ENCODE results near the gene GRIPAP1.

Gene GRIPAP1

DNA sequence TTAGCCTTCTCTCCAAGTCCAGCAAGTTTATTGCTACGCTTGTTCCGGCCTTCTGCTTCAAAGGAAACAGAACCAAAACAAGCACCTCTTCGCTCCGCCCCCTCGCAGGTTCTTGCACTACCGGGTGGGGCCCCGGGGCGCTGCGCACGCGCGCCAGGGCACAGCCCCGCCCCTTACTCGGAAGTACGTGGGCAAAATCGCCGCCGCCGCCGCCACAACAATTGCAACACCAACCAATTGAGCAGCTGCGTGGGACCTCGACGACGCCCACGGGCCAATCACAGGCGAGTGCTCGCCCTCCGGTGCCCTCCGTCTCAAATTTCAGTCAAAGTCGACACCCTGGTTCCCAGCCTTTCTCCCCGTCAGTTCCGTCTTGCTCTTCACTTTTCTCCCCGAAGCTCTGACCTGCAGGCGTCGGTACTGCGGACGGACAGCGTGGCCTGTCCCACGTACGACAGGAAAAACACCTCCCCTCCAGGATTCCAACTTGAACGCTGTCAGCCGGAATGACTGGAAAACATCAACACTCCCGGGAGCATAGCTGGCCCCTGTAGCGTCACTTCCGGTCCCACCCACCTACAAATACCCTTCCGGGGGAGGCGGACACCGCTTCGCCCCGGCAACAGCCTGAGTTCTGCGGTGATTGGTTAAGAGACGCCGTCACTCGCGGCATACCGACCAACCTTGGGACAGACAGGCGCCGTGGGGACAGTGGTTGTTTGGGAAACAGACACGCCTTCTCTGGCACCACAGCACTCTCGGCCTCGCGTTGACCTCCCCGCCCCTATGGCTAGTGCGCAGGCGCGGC is 44.0 kb downstream of the GRIPAP1 start:
- Mint-ChIP-seq H3K36me3 (peaks cover 11% of the 10 kb centered on the region), H3K9me3 (no peaks in the 10 kb centered on the region), H3K4me1 (peaks cover 54% of the 10 kb centered on the region), H3K27ac (peak overlapping the region; percentile 95), H3K4me3 (peak overlapping the region; percentile 99), H3K27me3 (no peaks in the 10 kb centered on the region)
- ATAC-seq = peak; percentile 95

DNA sequence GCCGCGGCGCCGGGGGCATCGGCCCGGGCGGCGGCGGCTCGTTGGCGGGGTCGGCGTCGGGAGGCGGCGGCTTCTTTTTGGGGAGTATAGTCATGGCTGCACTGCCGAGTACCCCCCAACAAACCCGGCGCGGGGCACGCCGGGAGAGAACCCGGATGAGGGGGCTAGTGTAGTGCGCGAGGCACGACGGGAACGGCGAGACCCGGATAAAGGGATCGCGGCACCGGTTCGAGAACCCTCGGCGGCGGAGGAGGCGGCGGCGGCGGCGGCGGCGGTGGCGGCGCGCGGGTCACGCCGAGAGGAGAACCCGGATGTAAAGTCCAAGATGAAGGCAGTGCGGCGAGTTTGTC is 44.6 kb downstream of the GRIPAP1 start, which contains the start of gene OTUD5:
TSS of gene OTUD5 (minus strand) at position 131 of the 350 bp plus-strand sequence. CDS start at position 94, 37 bp downstream.
- H3K9me3 Mint-ChIP-seq = no peaks in the 10 kb centered on the region
- peaks cover 58% of the 10 kb centered on the region for H3K4me1 Mint-ChIP-seq

DNA sequence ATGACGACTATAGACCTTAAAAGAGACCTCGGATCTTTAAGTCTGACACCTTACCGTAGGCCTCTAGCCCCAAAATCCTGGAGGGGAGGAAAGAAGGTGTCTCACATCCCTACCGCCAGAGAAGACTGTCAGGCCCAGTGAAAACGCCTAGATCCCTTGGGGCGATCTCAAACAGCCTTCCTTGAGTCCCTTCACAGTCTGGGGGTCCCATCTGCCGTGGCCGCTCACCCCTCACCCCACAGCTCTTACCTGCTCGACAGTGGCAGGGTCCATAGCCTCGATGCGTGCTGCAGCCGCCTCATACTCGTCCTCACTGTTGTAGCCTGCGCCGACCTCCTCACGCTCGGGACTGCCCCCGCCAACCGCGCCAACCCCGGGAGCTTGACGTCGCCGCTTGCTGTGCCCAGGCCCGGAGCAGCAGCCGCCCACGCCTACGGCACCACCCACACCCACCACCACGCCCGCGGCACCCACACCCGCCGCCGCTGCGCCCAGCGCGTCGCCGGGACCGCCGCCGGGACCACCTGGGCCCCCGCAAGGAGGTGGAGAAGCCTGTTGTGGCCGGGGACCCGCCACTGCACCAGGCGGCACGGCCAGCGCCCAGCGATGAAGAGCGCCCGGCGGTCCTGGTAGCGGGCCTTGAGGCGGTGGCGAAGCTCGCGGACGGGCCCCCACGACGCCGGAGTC is 45.2 kb downstream of the GRIPAP1 start:
- H3K27ac Mint-ChIP-seq = peak overlapping the region; percentile 95
- H3K4me3 Mint-ChIP-seq = peak overlapping the region; percentile 78
- no peaks in the 10 kb centered on the region for H3K27me3 Mint-ChIP-seq
- peaks cover 11% of the 10 kb centered on the region for H3K36me3 Mint-ChIP-seq
- H3K4me1 Mint-ChIP-seq = peaks cover 59% of the 10 kb centered on the region
- H3K9me3 Mint-ChIP-seq = no peaks in the 10 kb centered on the region
- no peak for ATAC-seq

More for the DNA sequence above, 44.6 kb downstream of the GRIPAP1 start, which contains the start of gene OTUD5:
- no peaks in the 10 kb centered on the region for H3K27me3 Mint-ChIP-seq
- H3K27ac Mint-ChIP-seq = peak within 1 kb of the TSS; percentile 95
- ATAC-seq = peak; percentile 75
- H3K36me3 Mint-ChIP-seq = peaks cover 11% of the 10 kb centered on the region
- peak within 1 kb of the TSS; percentile 99 for H3K4me3 Mint-ChIP-seq

DNA sequence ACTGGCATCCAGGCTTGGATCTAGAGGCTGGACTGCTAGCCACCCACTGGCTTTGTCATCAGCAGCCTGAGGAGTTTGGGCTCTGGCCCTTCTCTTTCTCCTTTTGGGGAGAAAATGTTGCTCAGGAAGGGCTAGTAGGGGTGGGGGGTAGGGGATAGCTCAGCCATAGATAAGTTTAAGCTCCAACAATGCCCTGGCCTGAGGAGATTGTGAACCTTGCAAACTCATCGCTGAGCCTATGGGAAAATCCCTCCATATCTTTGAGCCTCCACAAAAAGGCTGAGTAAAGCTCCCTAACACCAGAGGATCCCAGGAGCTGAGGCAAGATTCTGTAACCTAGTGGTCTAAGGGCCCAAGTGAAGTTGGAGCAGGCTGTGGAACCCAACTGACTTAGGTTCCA is 53.5 kb downstream of the GRIPAP1 start:
- ATAC-seq = no peak
- Mint-ChIP-seq H3K36me3 (peaks cover 2% of the 10 kb centered on the region), H3K4me3 (no peak overlapping the region), H3K27me3 (no peaks in the 10 kb centered on the region), H3K27ac (peak overlapping the region; percentile 46), H3K4me1 (peaks cover 42% of the 10 kb centered on the region), H3K9me3 (no peaks in the 10 kb centered on the region)

DNA sequence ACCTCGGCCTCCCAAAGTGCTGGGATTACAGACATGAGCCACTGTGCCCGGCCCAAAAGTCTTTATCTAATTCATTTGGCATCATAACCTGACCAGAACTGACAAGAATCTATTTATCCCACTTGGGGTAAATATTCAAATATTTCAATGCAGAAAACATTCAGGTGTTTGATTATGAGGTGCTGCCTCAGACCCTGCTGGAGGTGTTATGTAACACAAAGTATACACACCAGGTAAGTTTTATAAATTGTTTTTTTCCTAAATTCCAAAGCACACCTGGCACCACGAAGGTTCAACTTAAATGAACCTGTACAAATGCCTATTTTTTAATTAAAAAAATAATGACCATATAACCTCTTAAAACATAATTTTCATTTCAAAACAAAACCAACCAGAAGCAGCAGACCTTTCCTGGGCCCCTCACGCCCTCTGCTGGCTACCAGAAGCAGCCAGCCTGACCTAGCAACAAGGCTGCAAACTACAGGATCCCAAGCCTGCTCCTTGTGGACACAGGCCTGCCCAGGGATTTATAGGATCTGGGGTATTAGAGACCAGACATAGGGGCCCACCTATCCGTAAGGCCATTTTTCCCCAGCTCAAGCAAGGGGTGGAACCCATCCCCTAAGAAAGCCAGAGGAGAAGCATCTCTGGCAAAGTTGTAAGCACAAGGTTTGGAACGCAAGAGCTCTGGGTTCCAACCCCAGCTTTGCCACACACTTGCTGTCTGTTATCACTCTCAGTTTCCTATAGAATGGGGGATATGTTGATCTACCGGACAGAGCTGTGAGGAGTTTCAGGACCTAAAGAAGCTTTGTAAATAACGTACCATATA is 56.3 kb downstream of the GRIPAP1 start:
- H3K9me3 Mint-ChIP-seq = no peaks in the 10 kb centered on the region
- H3K4me3 Mint-ChIP-seq = no peak overlapping the region
- H3K27ac Mint-ChIP-seq = no peak overlapping the region
- peaks cover 20% of the 10 kb centered on the region for H3K36me3 Mint-ChIP-seq
- ATAC-seq = no peak
- peaks cover 49% of the 10 kb centered on the region for H3K4me1 Mint-ChIP-seq
- H3K27me3 Mint-ChIP-seq = no peaks in the 10 kb centered on the region

DNA sequence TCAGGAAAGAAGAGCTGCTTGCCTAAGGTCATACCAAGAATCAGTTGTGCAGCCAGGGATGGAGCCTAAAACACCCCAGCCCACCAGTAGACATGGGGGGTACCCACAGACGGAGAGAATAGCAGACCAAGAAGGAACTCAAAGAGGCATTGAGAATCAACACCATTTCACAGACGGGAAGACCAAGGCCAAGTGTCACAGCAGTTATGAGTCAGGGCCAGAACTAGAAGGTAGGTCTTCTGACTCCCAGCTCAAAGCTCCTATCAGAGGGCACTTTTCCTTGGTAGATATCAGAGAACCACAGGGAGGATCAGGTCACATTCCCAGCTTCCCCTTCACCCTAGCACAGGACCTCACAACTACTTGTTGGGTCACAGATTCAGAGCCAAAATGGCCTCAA is 59.2 kb downstream of the GRIPAP1 start:
- H3K9me3 Mint-ChIP-seq = no peaks in the 10 kb centered on the region
- H3K27ac Mint-ChIP-seq = peak overlapping the region; percentile 86
- H3K36me3 Mint-ChIP-seq = peaks cover 20% of the 10 kb centered on the region
- H3K4me3 Mint-ChIP-seq = no peak overlapping the region
- H3K4me1 Mint-ChIP-seq = peaks cover 77% of the 10 kb centered on the region
- no peak for ATAC-seq
- H3K27me3 Mint-ChIP-seq = no peaks in the 10 kb centered on the region

DNA sequence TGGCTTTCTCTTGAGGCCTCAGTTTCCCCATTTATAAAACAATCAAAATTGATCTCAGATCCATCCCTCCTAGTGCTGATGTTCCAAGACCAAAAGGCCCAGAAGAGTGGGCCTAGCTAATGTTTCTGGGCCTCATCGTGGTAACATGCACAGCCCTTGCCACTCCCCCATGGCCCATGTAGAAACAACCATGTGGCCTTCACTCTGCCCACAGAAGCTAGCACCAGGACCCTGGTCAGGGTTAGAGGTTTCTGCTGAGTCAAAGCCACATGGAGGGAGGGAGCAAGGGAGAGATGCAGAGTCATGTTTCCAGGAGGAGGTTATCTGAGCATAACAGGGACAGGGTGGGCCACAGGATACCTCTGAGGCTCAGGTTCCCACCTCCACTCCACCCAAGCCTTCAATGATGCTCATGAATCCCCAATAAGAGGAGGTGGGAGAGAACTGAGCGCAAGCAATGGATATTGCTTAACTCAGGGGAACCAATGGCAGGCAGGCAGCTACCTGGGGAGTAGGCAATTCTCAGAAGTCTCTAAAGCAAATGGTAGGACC is 61.6 kb downstream of the GRIPAP1 start:
- Mint-ChIP-seq H3K27ac (peak overlapping the region; percentile 91), H3K36me3 (peaks cover 20% of the 10 kb centered on the region), H3K4me1 (peaks cover 85% of the 10 kb centered on the region), H3K9me3 (no peaks in the 10 kb centered on the region), H3K27me3 (no peaks in the 10 kb centered on the region), H3K4me3 (no peak overlapping the region)
- ATAC-seq = no peak

DNA sequence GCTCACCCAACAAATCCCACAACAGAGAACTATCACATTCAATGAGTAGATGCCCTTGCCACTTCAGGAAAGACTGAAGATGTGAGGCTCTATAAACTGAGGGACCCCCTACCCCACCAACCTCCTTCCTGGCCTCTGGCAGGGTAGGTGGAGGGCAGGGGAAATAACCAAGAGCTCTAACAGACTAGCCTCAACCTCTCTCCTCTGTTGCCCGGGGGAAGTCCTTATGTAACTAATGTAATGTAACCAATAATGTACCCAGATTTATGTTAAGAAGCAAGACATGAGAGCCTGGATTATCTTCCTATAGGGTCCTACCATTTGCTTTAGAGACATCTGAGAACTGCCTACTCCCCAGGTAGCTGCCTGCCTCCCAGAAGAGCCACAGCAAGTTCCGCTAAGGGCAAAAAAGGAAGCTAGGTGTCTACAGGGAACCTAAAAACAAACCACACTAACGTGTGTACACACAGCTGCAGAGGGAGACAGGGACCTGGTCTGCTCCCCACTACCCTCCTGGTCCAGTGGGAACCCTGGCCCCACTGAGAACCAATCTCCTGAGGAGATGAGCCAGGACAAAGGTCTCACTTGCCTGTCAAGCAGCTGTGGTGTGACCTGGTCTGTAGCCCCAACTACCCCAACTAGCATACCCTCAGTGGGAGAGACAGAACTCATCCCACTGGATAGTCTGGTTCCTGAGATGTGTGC is 62.4 kb downstream of the GRIPAP1 start:
- Mint-ChIP-seq H3K27me3 (no peaks in the 10 kb centered on the region), H3K4me1 (peaks cover 92% of the 10 kb centered on the region), H3K9me3 (no peaks in the 10 kb centered on the region), H3K4me3 (peak overlapping the region; percentile 62), H3K36me3 (peaks cover 28% of the 10 kb centered on the region), H3K27ac (peak overlapping the region; percentile 91)
- ATAC-seq = peak; percentile 29

DNA sequence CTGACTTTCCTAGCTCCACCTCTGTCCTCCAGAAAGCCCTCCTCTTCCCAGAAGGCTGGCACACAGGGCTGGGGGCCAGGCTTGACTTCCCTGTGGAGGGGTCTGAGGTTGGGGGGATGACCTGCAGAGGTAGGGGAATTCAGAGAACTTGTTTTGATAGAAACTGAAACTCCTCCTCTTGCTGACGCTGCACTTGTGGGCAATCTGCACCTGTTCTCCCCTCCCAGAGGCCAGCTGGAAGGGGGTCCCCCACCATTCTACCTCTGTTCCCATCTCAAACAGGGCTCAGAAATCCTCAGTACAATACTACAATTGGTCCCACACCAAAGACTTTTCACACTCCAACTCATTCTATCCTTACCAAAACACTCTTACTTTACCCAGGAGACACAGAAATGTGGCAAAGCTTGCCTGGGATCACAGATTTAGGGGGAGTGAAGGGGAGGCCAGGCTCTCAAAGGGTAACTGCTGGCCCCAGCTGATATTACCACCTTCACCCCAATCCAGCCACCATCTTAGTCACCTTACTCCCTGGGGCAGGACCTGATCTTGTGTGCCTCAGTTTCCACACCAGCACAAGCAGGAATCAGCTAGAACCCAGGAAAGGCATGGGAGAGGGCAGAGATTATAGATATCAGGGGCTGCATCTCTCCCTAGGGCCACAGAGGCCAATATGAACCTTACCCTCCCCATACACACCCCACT is 63.2 kb downstream of the GRIPAP1 start:
- peaks cover 94% of the 10 kb centered on the region for H3K4me1 Mint-ChIP-seq
- peak overlapping the region; percentile 91 for H3K27ac Mint-ChIP-seq
- H3K36me3 Mint-ChIP-seq = peaks cover 36% of the 10 kb centered on the region
- no peaks in the 10 kb centered on the region for H3K27me3 Mint-ChIP-seq
- H3K4me3 Mint-ChIP-seq = peak overlapping the region; percentile 62
- peak; percentile 70 for ATAC-seq
- H3K9me3 Mint-ChIP-seq = no peaks in the 10 kb centered on the region

DNA sequence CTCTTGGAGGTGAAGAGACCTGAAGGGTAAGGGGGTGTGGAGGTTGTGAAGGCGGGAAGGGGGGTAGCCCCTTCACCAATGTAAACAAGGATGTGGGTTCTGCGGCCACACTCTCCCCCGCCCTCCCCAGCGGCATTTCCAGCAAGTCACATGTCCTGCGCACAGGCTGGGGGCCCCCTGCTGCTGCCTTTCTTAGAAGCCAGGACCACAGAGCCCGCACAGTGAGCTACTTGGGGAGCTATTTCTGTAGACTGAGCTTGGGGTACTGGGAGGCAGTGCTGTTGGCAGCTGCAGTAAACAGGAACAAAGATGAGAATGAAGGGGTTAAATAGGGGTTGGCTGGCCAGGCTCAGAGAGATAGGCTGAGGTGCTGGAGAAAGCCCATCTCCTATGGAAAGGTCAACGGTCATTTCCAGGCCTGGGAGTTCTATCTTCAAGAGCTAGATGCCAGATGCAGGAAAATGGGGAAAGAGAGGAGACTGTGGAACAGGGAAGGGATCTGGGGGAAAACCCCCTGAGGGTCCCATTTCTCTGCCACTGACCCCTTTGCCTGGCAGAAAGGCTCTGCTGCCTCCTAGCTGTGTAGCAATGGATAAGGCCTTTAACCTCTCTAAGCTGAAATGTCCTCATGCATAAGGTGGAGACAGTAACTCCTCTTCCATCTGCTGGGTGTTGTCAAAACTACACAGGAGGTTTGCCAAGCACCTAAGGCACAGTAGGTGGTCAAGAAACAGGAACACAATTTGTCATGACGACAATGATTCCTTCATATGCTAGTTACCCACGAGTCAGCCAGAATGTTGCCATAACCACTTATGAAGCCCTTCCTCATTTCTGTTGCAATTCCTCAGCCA is 64.8 kb downstream of the GRIPAP1 start:
- Mint-ChIP-seq H3K4me3 (peak overlapping the region; percentile 80), H3K27me3 (no peaks in the 10 kb centered on the region), H3K36me3 (peaks cover 34% of the 10 kb centered on the region), H3K9me3 (no peaks in the 10 kb centered on the region), H3K27ac (peak overlapping the region; percentile 91), H3K4me1 (peaks cover 88% of the 10 kb centered on the region)
- ATAC-seq = peak; percentile 88

DNA sequence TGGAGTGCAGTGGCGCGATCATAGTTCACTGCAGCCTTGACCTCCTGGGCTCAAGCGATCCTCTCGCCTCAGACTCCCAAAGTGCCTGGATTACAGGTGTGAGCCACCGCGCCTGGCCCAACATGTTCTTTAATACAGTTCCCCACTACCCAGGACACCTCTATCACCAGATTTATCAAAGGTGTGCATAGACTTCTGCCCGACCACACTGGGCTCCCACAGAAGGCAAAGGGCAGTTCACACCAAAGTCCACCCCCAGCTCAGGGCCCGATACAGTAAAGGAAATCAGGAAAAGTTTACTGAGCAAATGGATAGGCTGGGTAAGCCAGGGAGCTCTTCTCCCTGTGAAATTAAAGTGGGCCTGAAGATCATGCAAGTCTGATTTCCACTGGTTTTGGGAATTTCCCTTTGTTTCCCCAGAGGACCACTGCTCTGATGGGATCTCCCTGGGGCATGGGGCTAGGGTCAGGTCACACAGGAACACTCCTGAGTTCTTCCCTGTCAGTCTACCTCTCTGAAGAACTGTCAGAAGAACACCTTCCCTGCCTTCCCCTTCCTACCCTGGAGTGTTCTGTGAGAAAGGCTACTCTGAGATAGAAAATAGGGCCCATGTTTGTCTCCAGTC is 65.5 kb downstream of the GRIPAP1 start:
- Mint-ChIP-seq H3K27me3 (no peaks in the 10 kb centered on the region), H3K9me3 (no peaks in the 10 kb centered on the region), H3K4me1 (peaks cover 80% of the 10 kb centered on the region), H3K4me3 (peak overlapping the region; percentile 80), H3K27ac (peak overlapping the region; percentile 91), H3K36me3 (peaks cover 27% of the 10 kb centered on the region)
- ATAC-seq = peak; percentile 1

DNA sequence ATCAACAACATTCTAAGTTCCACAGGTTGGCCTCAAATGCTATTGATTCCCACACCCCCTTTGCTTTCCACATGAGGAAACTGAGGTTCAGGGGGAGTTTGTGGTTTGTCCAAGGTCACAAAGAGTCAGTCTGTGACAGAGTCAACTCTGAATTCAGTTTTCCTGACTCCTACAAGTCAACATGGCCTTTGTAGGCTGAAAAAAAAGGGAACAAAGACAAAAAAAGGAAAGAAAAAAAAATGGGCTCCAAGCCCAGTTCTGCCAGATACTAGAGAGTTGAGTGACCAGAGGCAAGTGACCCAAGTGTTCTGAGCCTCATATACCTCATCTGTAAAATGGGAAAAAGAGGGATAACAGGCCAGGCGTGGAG is 66.8 kb downstream of the GRIPAP1 start:
- H3K4me1 Mint-ChIP-seq = peaks cover 72% of the 10 kb centered on the region
- no peaks in the 10 kb centered on the region for H3K27me3 Mint-ChIP-seq
- no peaks in the 10 kb centered on the region for H3K9me3 Mint-ChIP-seq
- peaks cover 28% of the 10 kb centered on the region for H3K36me3 Mint-ChIP-seq
- no peak for ATAC-seq
- peak overlapping the region; percentile 80 for H3K27ac Mint-ChIP-seq
- peak overlapping the region; percentile 48 for H3K4me3 Mint-ChIP-seq
